GM12864 (cell line): ENCODE data around the gene MAD1L1.
"Not testable (repeated sequence)": the region's sequence is repeated elsewhere in the genome, so short reads cannot be mapped to it uniquely, and the experiment has no call there.

Experiments used
- DNase-seq: peaks from one replicate; pipeline ENCODE4 v3.0.0-alpha.2; 2011; ENCODE audit warnings: low read depth
- H3K4me3 ChIP-seq: 2 replicates; pipeline ENCODE4 v1.5.1; 2011; ENCODE audit warnings: mild to moderate bottlenecking, low read depth, low read length, control low read depth
- CTCF ChIP-seq: IDR thresholded peaks from 2 replicates; pipeline ENCODE4 v1.5.1; 2011; ENCODE audit warnings: low read depth, mild to moderate bottlenecking, moderate library complexity, low read length, control low read depth, inconsistent platforms; ENCODE audit errors: missing control alignments

Gene MAD1L1

GRCh38 chr7:1934756-1935155, 298.0 kb downstream of the MAD1L1 start:
- no peak overlapping the region for H3K4me3 ChIP-seq
- no peak for DNase-seq
- no peak for TF ChIP-seq CTCF

- H3K4me3 ChIP-seq, result no peak overlapping the region
- no peak for TF ChIP-seq CTCF
- no peak for DNase-seq
Measured at GRCh38 chr7:1934017-1934416, 298.7 kb downstream of the MAD1L1 start.

- no peak for DNase-seq
- TF ChIP-seq CTCF, result no peak
- H3K4me3 ChIP-seq, result no peak overlapping the region
Measured at GRCh38 chr7:1933066-1933750, 299.5 kb downstream of the MAD1L1 start.

- H3K4me3 ChIP-seq, result no peak overlapping the region
- DNase-seq, result no peak
- no peak for TF ChIP-seq CTCF
Measured at GRCh38 chr7:1931951-1932270, 300.8 kb downstream of the MAD1L1 start.

- H3K4me3 ChIP-seq, result no peak overlapping the region
- no peak for DNase-seq
- TF ChIP-seq CTCF, result no peak
Measured at GRCh38 chr7:1931256-1931950, 301.3 kb downstream of the MAD1L1 start.

GRCh38 chr7:1930381-1931065, 302.2 kb downstream of the MAD1L1 start:
- H3K4me3 ChIP-seq, result no peak overlapping the region
- DNase-seq, result no peak
- TF ChIP-seq CTCF, result no peak

GRCh38 chr7:1929349-1929925, 303.3 kb downstream of the MAD1L1 start:
- H3K4me3 ChIP-seq, result not testable (repeated sequence)

More at GRCh38 chr7:1929349-1929925, 303.3 kb downstream of the MAD1L1 start:
- not testable (repeated sequence) for DNase-seq
